ENCODE results near the gene ZNF630. TPM values are rescaled to one million over a fixed set of nuclear protein-coding genes. Genes with fewer than 3 reads are reported as not detected.

ZNF630 gene
- total RNA-seq, result 2.0 and 2.3 TPM in 2 replicates

DNA sequence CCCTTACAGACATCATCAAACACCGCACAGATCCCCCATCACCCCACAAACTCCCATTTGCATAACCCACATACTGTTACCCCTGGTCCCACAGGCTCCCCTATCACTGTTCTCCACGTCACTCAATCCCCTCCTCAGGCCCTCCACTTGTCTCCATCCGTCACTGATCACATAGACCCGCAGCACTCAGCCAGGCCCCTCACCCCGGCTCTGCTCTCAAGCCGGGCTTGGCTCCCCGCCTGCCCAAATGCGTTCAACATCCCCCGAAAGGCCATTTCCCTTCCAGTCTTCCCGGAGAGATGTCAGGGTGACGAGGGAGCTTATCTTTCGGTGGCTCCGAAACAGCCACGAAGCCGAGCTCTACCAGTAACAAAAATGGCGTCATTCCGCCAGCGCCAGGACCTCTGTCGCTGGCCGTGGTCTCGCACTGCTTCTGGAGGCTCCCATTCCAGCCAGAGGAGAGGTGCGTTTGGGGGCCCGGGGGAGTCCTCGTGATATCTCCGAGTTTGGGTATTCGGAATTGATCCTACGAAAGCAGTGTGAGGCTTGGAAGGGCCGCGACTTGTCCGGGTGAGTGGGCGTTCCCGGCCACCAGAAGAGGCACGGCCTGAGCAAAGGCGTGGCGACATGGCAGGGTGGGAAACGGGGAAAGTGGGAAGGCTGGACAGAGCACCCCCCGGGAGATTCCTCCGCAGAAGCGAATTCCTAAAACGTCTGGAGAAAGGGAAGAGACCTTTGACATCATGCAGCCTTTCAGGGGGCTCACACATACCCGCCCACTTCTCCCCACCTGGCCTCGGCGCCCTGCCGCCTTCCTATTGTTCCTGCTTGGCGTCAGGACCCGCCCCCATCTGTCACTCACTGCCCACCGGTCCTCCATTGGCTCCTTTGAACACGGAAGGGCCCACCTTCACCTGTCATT is at the start of gene ZNF630:
Gene ZNF630, minus strand, starts transcription at position 577 of the 922 bp plus-strand sequence. CDS start 4,754 bp downstream, outside the sequence.

Other genes starting within 250 kb of the ZNF630 start
- gene ZNF81, start 234.7 kb downstream of the ZNF630 start, total RNA-seq, result 6.0 and 7.0 TPM in 2 replicates
- 3.9 and 5.4 TPM in 2 replicates for gene ZNF182, start 67.7 kb downstream of the ZNF630 start, total RNA-seq
- not detected in 2 replicates for gene SPACA5, start 64.7 kb downstream of the ZNF630 start, total RNA-seq
- gene SPACA5B, start 59.0 kb upstream of the ZNF630 start, total RNA-seq, result not detected in 2 replicates
- gene SSX5, start 125.2 kb upstream of the ZNF630 start, total RNA-seq, result not detected in 2 replicates
- not detected in 2 replicates for gene SSX1, start 183.8 kb upstream of the ZNF630 start, total RNA-seq

Measured in articular chondrocyte of knee joint (primary cell).